H1 (cell line): ENCODE measurements around the gene PIK3C2G. TPM values are rescaled to one million over a fixed set of nuclear protein-coding genes. Genes with fewer than 3 reads are reported as not detected.

Experiments
- CTCF ChIA-PET: fragments of 300-600 bp; sonication (Branson Sonifier 250); formaldehyde crosslinking; loops from one replicate; lab custom pipeline; 2021; ENCODE audit not compliant: partially characterized antibody; lab: Charles Lee
- POLR2A ChIA-PET: fragments of 300-600 bp; sonication (Branson Sonifier 250); formaldehyde crosslinking; loops from one replicate; lab custom pipeline; 2021; ENCODE audit warnings: inconsistent platforms; ENCODE audit not compliant: partially characterized antibody; lab: Charles Lee
- DNase-seq, 2 experiments: peaks; one replicate each; pipeline versions ENCODE4 v3.0.0 to v3.0.0-alpha.2; 2010 to 2022; ENCODE audit warnings: low spot score in 2 of 2, low read depth in 1 of 2, mixed read lengths in 1 of 2
- FAIRE-seq: peaks from 2 replicates; lab custom pipeline; 2011; peaks lifted over from hg19 to GRCh38; lab: Jason Lieb, UNC
- H2AFZ ChIP-seq: 2 replicates; pipeline ENCODE4 v1.8.1; 2012; ENCODE audit warnings: low read length, inconsistent platforms
- H2AK5ac ChIP-seq: 2 replicates; pipeline ENCODE4 v1.6.1; 2013; ENCODE audit warnings: low read depth, low read length
- H2BK120ac ChIP-seq: replicated peaks from 2 replicates; pipeline ENCODE3; 2013; ENCODE audit warnings: low read depth, low read length, inconsistent platforms
- H2BK12ac ChIP-seq: 2 replicates; pipeline ENCODE4 v1.6.1; 2013; ENCODE audit warnings: low read depth, low read length
- H2BK15ac ChIP-seq: 2 replicates; pipeline ENCODE4 v1.6.1; 2013; ENCODE audit warnings: low read length
- H2BK20ac ChIP-seq: 2 replicates; pipeline ENCODE4 v1.6.1; 2013; ENCODE audit warnings: low read length
- H2BK5ac ChIP-seq: 2 replicates; pipeline ENCODE4 v1.6.1; 2013; ENCODE audit warnings: low read depth, low read length
- H3K14ac ChIP-seq: 2 replicates; pipeline ENCODE4 v1.6.1; 2013; ENCODE audit warnings: inconsistent platforms; ENCODE audit not compliant: insufficient read length
- H3K18ac ChIP-seq: 2 replicates; pipeline ENCODE4 v1.6.1; 2013; ENCODE audit warnings: low read length; ENCODE audit errors: extremely low read depth
- H3K23ac ChIP-seq: 2 replicates; pipeline ENCODE4 v1.6.1; 2013; ENCODE audit warnings: inconsistent platforms; ENCODE audit not compliant: insufficient read length
- H3K23me2 ChIP-seq: 2 replicates; pipeline ENCODE4 v1.6.1; 2013; ENCODE audit warnings: low read depth, low read length
- H3K27ac ChIP-seq: 2 replicates; pipeline ENCODE4 v1.6.1; 2011; ENCODE audit warnings: low read depth, low read length, inconsistent platforms
- H3K27me3 ChIP-seq, 4 experiments: replicated peaks in 1 of 4; 1 replicate in 1 of 4; 2 replicates in 3 of 4; pipeline versions ENCODE4 v1.6.1 to v1.8.1; 2011 to 2013; ENCODE audit warnings: low read length in 3 of 4, mild to moderate bottlenecking in 3 of 4, inconsistent platforms in 2 of 4, mixed read lengths in 2 of 4, moderate library complexity in 1 of 4; ENCODE audit not compliant: control insufficient read depth in 3 of 4, insufficient read depth in 3 of 4; ENCODE audit errors: extremely low read depth in 1 of 4
- H3K36me3 ChIP-seq, 4 experiments: 2 replicates each; pipeline versions ENCODE4 v1.6.1 to v1.8.1; 2011 to 2013; ENCODE audit warnings: mild to moderate bottlenecking in 4 of 4, low read length in 3 of 4, moderate library complexity in 2 of 4, control low read depth in 1 of 4, inconsistent platforms in 1 of 4; ENCODE audit not compliant: insufficient read depth in 4 of 4, control insufficient read depth in 2 of 4
- H3K4ac ChIP-seq: replicated peaks from 2 replicates; pipeline ENCODE3; 2013; ENCODE audit warnings: low read length, low read depth, mixed read lengths, inconsistent platforms; ENCODE audit not compliant: insufficient read length
- H3K4me1 ChIP-seq, 4 experiments: replicated peaks in 1 of 4; 1 replicate in 1 of 4; 2 replicates in 3 of 4; pipeline versions ENCODE4 v1.6.1 to v1.8.1; 2011 to 2013; ENCODE audit warnings: low read length in 3 of 4, inconsistent platforms in 2 of 4, mixed read lengths in 1 of 4; ENCODE audit not compliant: insufficient read depth in 4 of 4, control insufficient read depth in 3 of 4
- H3K4me2 ChIP-seq, 2 experiments: 2 replicates each; pipeline versions ENCODE4 v1.6.1 to v1.8.1; 2011 to 2013; ENCODE audit warnings: low read depth in 2 of 2, low read length in 2 of 2, control low read depth in 1 of 2, inconsistent platforms in 1 of 2, mild to moderate bottlenecking in 1 of 2; ENCODE audit not compliant: insufficient read depth in 1 of 2
- H3K4me3 ChIP-seq, 4 experiments: fragments of 200-600, 300-600 bp in 1 of 4; sonication (generic), shearing (Covaris generic), sonication (Bioruptor Twin) in 1 of 4; 2 replicates each; pipeline versions ENCODE4 v1.5.1 to v1.8.1; 2011 to 2016; ENCODE audit warnings: low read length in 4 of 4, low read depth in 3 of 4, control low read depth in 2 of 4, inconsistent platforms in 2 of 4, mild to moderate bottlenecking in 2 of 4, mixed read lengths in 1 of 4, moderate library complexity in 1 of 4; ENCODE audit not compliant: insufficient read depth in 2 of 4; ENCODE audit errors: extremely low read depth in 1 of 4
- H3K56ac ChIP-seq: replicated peaks from 2 replicates; pipeline ENCODE3; 2013; ENCODE audit warnings: low read depth, mild to moderate bottlenecking, mixed read lengths, low read length, inconsistent platforms; ENCODE audit not compliant: insufficient read length
- H3K79me1 ChIP-seq: 2 replicates; pipeline ENCODE4 v1.6.1; 2013; ENCODE audit warnings: low read depth, low read length, control low read depth
- H3K79me2 ChIP-seq, 2 experiments: 2 replicates each; pipeline versions ENCODE4 v1.6.1 to v1.8.1; 2012 to 2013; ENCODE audit warnings: low read length in 2 of 2, mild to moderate bottlenecking in 2 of 2, inconsistent platforms in 1 of 2; ENCODE audit not compliant: insufficient read depth in 2 of 2, control insufficient read depth in 1 of 2
- H3K9ac ChIP-seq, 4 experiments: replicated peaks in 1 of 4; 1 replicate in 1 of 4; 2 replicates in 3 of 4; pipeline versions ENCODE4 v1.6.1 to v1.8.1; 2011 to 2013; ENCODE audit warnings: low read depth in 3 of 4, low read length in 3 of 4, control low read depth in 2 of 4, mild to moderate bottlenecking in 2 of 4, moderate library complexity in 2 of 4, inconsistent platforms in 1 of 4; ENCODE audit errors: extremely low read depth in 1 of 4
- H3K9me3 ChIP-seq, 2 experiments: 2 replicates each; pipeline versions ENCODE4 v1.6.1 to v1.8.1; 2012 to 2013; ENCODE audit warnings: mild to moderate bottlenecking in 2 of 2, moderate library complexity in 2 of 2, control low read depth in 1 of 2, inconsistent platforms in 1 of 2, low read depth in 1 of 2, low read length in 1 of 2, mixed read lengths in 1 of 2; ENCODE audit not compliant: insufficient read depth in 2 of 2
- H4K20me1 ChIP-seq, 2 experiments: replicated peaks in 1 of 2; 2 replicates each; pipeline versions ENCODE3 to v1.8.1; 2011 to 2013; ENCODE audit warnings: inconsistent platforms in 2 of 2, low read length in 2 of 2, mild to moderate bottlenecking in 1 of 2; ENCODE audit not compliant: insufficient read depth in 2 of 2, control insufficient read depth in 1 of 2
- H4K5ac ChIP-seq: 2 replicates; pipeline ENCODE4 v1.6.1; 2013; ENCODE audit warnings: low read length, low read depth, mixed read lengths, inconsistent platforms; ENCODE audit not compliant: insufficient read length
- H4K8ac ChIP-seq: 2 replicates; pipeline ENCODE4 v1.8.0; 2013; ENCODE audit warnings: mild to moderate bottlenecking, moderate library complexity, low read length, inconsistent platforms; ENCODE audit not compliant: insufficient read depth; ENCODE audit errors: extremely low read depth
- H4K91ac ChIP-seq: replicated peaks from 2 replicates; pipeline ENCODE3; 2013; ENCODE audit warnings: low read length, mixed read lengths, inconsistent platforms; ENCODE audit not compliant: insufficient read length
- BCL11A ChIP-seq, 2 experiments: IDR thresholded peaks; one replicate each; pipeline ENCODE4 v1.6.1; 2011; ENCODE audit warnings: low read depth in 2 of 2, low read length in 2 of 2, mild to moderate bottlenecking in 2 of 2
- CEBPB ChIP-seq: IDR thresholded peaks from 2 replicates; pipeline ENCODE4 v1.6.1; 2012; ENCODE audit warnings: low read depth, low read length
- CHD2 ChIP-seq: IDR thresholded peaks from 2 replicates; pipeline ENCODE4 v1.6.1; 2012; ENCODE audit warnings: low read length, improper control_type of control experiment
- CREB1 ChIP-seq: IDR thresholded peaks from 2 replicates; pipeline ENCODE4 v1.6.1; 2012; ENCODE audit warnings: inconsistent platforms
- GTF2F1 ChIP-seq: IDR thresholded peaks from 2 replicates; pipeline ENCODE4 v1.6.1; 2012; ENCODE audit warnings: low read depth, low read length, improper control_type of control experiment, borderline replicate concordance
- KDM5A ChIP-seq: fragments of 200-600 bp; IDR thresholded peaks from 2 replicates; pipeline ENCODE4 v1.7.1; 2012; ENCODE audit warnings: mild to moderate bottlenecking, low read length, inconsistent platforms, mixed read lengths
- MAFK ChIP-seq: IDR thresholded peaks from 2 replicates; pipeline ENCODE4 v1.6.1; 2012; ENCODE audit warnings: low read depth, mild to moderate bottlenecking, improper control_type of control experiment, low read length
- NRF1 ChIP-seq: IDR thresholded peaks from 2 replicates; pipeline ENCODE4 v1.6.1; 2011; ENCODE audit warnings: mild to moderate bottlenecking, low read depth, low read length, improper control_type of control experiment
- SP1 ChIP-seq: IDR thresholded peaks from 2 replicates; pipeline ENCODE4 v1.6.1; 2011; ENCODE audit warnings: low read depth, low read length
- WGBS, 2 experiments: shearing (Covaris generic) in 1 of 2; methylation state at CpG; one replicate each; pipeline versions ENCODE4 v1.1.6 to v1.1.7; 2013 to 2015; ENCODE audit warnings: low lambda C conversion rate in 2 of 2, mixed read lengths in 2 of 2, inconsistent platforms in 1 of 2, low coverage in 1 of 2, missing lambda C conversion rate in 1 of 2; ENCODE audit not compliant: insufficient replicate concordance in 2 of 2, insufficient coverage in 1 of 2, insufficient read length in 1 of 2; ENCODE audit errors: extremely low coverage in 1 of 2, missing lambda C conversion rate in 1 of 2; 5-methylcytosine and 5-hydroxymethylcytosine counted together
- polyA plus RNA-seq, 7 experiments: library from polyadenylated mRNA; depleted of rRNA in 3 of 7; stranded (reverse) in 5 of 7; unstranded in 2 of 7; fragments of >200 nt in 5 of 7; fragments of 200-250 nt in 2 of 7; gene quantifications; 1 replicate in 5 of 7; 2 replicates in 1 of 7; 4 replicates in 1 of 7; pipeline versions ENCODE4 v1.2.1 to v1.2.3, GENCODE V29; 2011 to 2013; ENCODE audit warnings: missing spikeins in 2 of 7, mixed read lengths in 2 of 7
- total RNA-seq: library from RNA; stranded (reverse); fragmentation: NEBNext Ultra II Directional; extraction: Animal tissue kit (Norgen Biotek cat#: 25700); gene quantifications from 2 replicates; pipeline ENCODE4 v1.2.1, GENCODE V29; 2021
- TF ChIP-seq, protein P1 (sequence below): IDR thresholded peaks from 2 replicates; pipeline ENCODE4 v1.6.1; 2011; ENCODE audit warnings: low read depth, mild to moderate bottlenecking, low read length; ENCODE audit not compliant: insufficient read depth

Gene PIK3C2G
- total and polyA plus RNA-seq, 2 of the 8 experiments (the other 6 are each of a cell fraction or from before 2014, with no cell fraction given): not detected

DNA sequence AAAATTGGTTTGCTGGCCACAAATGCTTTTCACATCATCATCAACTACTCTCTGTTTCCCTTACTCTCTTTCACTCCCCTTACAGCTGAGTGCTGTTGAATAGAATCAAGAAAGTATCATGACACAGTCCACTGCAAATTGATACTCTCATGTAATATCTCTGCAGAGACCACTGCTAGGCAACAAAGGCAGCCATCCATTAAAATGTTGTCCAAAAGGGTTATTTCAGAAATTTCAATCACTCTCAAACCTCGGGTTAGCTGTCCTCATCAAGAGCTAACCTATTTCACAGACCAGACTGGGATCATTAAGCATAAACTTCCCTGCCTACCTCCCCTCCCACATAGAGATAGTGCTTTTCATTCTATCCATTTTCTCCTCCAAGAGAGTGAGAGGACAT is 289.8 kb downstream of the PIK3C2G start:
- ChIA-PET CTCF (interaction anchor here (0.7 to 2.6 kb wide), 9 partner anchors 8 to 273 kb away, joined by 3 to 7 read pairs (median 4); no protein-coding TSS in a partner anchor), POLR2A (no interaction called here)
- Histone ChIP-seq H2BK12ac (no peak overlapping the region), H3K27me3 (no peaks in the 10 kb centered on the region), H2BK15ac (no peak overlapping the region), H2BK120ac (no peak overlapping the region), H3K4ac (no peak overlapping the region), H3K4me2 (no peak overlapping the region), H4K8ac (no peak overlapping the region), H2AFZ (no peak overlapping the region), H3K14ac (no peak overlapping the region), H3K27ac (no peak overlapping the region), H2BK20ac (no peak overlapping the region), H4K20me1 (no peaks in the 10 kb centered on the region), H4K5ac (no peak overlapping the region), H3K9me3 (no peaks in the 10 kb centered on the region), H4K91ac (no peak overlapping the region), H2AK5ac (no peak overlapping the region), H3K18ac (no peak overlapping the region), H3K36me3 (no peaks in the 10 kb centered on the region), H3K56ac (no peak overlapping the region), H3K9ac (no peak overlapping the region), H3K79me2 (no peaks in the 10 kb centered on the region), H3K79me1 (no peaks in the 10 kb centered on the region), H2BK5ac (no peak overlapping the region), H3K23me2 (no peaks in the 10 kb centered on the region), H3K4me1 (peaks cover 0 to 3% (median 0%) of the 10 kb centered on the region in 4 experiments; a peak in 1 of 7 replicates), H3K23ac (no peak overlapping the region), H3K4me3 (no peak overlapping the region)
- DNase-seq (no peak), FAIRE-seq (no peak)
- 100% methylated on average over 1 of the region's 1 CpG; no CpG with 5 or more reads in 1 of the 2 experiments for WGBS, 2 experiments
- TF ChIP-seq GTF2F1 (no peak), BCL11A (IDR thresholded peaks at IDR 0.05; ENCODE audit: low read depth in 2 of 2, low read length in 2 of 2) (no peak), CREB1 (no peak), KDM5A (no peak), SP1 (no peak), NRF1 (no peak), CHD2 (no peak), MAFK (no peak), CEBPB (no peak)
- TF ChIP-seq, protein P1, sequence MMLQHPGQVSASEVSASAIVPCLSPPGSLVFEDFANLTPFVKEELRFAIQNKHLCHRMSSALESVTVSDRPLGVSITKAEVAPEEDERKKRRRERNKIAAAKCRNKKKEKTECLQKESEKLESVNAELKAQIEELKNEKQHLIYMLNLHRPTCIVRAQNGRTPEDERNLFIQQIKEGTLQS: no peak
